H1 (cell line): ENCODE data around the gene KCNK15. TPM values are rescaled to one million over a fixed set of nuclear protein-coding genes. Genes with fewer than 3 reads are reported as not detected.

Source experiments
- GTF2F1 ChIP-seq: IDR thresholded peaks from 2 replicates; pipeline ENCODE4 v1.6.1; 2012; ENCODE audit warnings: low read depth, low read length, improper control_type of control experiment, borderline replicate concordance
- POU5F1 ChIP-seq: IDR thresholded peaks from 2 replicates; pipeline ENCODE4 v1.6.1; 2011; ENCODE audit warnings: low read depth, mild to moderate bottlenecking, low read length, moderate library complexity
- RAD21 ChIP-seq, 2 experiments: IDR thresholded peaks in 1 of 2; conservative IDR thresholded peaks in 1 of 2; 2 replicates each; pipeline ENCODE4 v1.6.1; 2011; ENCODE audit warnings: low read depth in 2 of 2, low read length in 2 of 2, improper control_type of control experiment in 1 of 2, inconsistent platforms in 1 of 2, mild to moderate bottlenecking in 1 of 2, moderate library complexity in 1 of 2
- RBBP5 ChIP-seq: IDR thresholded peaks from 2 replicates; pipeline ENCODE4 v1.7.1; 2012; ENCODE audit warnings: low read depth, mild to moderate bottlenecking, inconsistent platforms, low read length, moderate library complexity, borderline replicate concordance
- TAF1 ChIP-seq: IDR thresholded peaks from 2 replicates; pipeline ENCODE4 v1.6.1; 2011; ENCODE audit warnings: mild to moderate bottlenecking, low read depth, low read length
- polyA plus RNA-seq, 7 experiments: library from polyadenylated mRNA; depleted of rRNA in 3 of 7; stranded (reverse) in 5 of 7; unstranded in 2 of 7; fragments of >200 nt in 5 of 7; fragments of 200-250 nt in 2 of 7; gene quantifications; 1 replicate in 5 of 7; 2 replicates in 1 of 7; 4 replicates in 1 of 7; pipeline versions ENCODE4 v1.2.1 to v1.2.3, GENCODE V29; 2011 to 2013; ENCODE audit warnings: missing spikeins in 2 of 7, mixed read lengths in 2 of 7
- total RNA-seq: library from RNA; stranded (reverse); fragmentation: NEBNext Ultra II Directional; extraction: Animal tissue kit (Norgen Biotek cat#: 25700); gene quantifications from 2 replicates; pipeline ENCODE4 v1.2.1, GENCODE V29; 2021
- TF ChIP-seq, protein P1 (sequence below): fragments of 300-600 bp; sonication (generic); IDR thresholded peaks from 2 replicates; pipeline ENCODE4 v1.7.1; 2012; ENCODE audit warnings: low read length, moderate library complexity, mild to moderate bottlenecking, inconsistent platforms; ENCODE audit not compliant: insufficient replicate concordance
- TF ChIP-seq, protein P2 (sequence below): IDR thresholded peaks from 2 replicates; pipeline ENCODE4 v1.6.1; 2011; ENCODE audit warnings: low read depth, mild to moderate bottlenecking, low read length; ENCODE audit not compliant: insufficient read depth

KCNK15 gene
- total and polyA plus RNA-seq, 2 of the 8 experiments (the other 6 are each of a cell fraction or from before 2014, with no cell fraction given) = 0.24 to 0.33 TPM

DNA sequence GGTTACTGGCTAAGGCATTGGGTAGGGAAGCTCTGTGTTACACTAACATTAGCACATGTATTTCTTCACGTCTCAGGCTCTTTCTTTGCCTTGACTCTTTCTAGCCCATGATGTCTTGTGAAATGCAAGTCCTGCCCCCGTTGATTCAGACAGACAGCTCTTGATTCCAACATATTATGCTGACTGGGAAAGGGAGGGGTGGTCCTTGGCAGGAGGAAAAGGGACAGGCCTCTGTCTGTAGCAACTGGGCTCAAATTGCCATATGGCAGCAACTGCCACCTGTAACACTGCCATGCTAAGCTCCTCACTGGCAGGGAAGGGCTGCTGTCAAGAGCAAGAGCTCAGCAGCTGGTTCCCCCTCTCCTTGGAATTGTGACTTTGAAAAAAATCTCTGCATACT, 5.7 kb upstream of the KCNK15 start (continued):
- TF ChIP-seq, protein P1, sequence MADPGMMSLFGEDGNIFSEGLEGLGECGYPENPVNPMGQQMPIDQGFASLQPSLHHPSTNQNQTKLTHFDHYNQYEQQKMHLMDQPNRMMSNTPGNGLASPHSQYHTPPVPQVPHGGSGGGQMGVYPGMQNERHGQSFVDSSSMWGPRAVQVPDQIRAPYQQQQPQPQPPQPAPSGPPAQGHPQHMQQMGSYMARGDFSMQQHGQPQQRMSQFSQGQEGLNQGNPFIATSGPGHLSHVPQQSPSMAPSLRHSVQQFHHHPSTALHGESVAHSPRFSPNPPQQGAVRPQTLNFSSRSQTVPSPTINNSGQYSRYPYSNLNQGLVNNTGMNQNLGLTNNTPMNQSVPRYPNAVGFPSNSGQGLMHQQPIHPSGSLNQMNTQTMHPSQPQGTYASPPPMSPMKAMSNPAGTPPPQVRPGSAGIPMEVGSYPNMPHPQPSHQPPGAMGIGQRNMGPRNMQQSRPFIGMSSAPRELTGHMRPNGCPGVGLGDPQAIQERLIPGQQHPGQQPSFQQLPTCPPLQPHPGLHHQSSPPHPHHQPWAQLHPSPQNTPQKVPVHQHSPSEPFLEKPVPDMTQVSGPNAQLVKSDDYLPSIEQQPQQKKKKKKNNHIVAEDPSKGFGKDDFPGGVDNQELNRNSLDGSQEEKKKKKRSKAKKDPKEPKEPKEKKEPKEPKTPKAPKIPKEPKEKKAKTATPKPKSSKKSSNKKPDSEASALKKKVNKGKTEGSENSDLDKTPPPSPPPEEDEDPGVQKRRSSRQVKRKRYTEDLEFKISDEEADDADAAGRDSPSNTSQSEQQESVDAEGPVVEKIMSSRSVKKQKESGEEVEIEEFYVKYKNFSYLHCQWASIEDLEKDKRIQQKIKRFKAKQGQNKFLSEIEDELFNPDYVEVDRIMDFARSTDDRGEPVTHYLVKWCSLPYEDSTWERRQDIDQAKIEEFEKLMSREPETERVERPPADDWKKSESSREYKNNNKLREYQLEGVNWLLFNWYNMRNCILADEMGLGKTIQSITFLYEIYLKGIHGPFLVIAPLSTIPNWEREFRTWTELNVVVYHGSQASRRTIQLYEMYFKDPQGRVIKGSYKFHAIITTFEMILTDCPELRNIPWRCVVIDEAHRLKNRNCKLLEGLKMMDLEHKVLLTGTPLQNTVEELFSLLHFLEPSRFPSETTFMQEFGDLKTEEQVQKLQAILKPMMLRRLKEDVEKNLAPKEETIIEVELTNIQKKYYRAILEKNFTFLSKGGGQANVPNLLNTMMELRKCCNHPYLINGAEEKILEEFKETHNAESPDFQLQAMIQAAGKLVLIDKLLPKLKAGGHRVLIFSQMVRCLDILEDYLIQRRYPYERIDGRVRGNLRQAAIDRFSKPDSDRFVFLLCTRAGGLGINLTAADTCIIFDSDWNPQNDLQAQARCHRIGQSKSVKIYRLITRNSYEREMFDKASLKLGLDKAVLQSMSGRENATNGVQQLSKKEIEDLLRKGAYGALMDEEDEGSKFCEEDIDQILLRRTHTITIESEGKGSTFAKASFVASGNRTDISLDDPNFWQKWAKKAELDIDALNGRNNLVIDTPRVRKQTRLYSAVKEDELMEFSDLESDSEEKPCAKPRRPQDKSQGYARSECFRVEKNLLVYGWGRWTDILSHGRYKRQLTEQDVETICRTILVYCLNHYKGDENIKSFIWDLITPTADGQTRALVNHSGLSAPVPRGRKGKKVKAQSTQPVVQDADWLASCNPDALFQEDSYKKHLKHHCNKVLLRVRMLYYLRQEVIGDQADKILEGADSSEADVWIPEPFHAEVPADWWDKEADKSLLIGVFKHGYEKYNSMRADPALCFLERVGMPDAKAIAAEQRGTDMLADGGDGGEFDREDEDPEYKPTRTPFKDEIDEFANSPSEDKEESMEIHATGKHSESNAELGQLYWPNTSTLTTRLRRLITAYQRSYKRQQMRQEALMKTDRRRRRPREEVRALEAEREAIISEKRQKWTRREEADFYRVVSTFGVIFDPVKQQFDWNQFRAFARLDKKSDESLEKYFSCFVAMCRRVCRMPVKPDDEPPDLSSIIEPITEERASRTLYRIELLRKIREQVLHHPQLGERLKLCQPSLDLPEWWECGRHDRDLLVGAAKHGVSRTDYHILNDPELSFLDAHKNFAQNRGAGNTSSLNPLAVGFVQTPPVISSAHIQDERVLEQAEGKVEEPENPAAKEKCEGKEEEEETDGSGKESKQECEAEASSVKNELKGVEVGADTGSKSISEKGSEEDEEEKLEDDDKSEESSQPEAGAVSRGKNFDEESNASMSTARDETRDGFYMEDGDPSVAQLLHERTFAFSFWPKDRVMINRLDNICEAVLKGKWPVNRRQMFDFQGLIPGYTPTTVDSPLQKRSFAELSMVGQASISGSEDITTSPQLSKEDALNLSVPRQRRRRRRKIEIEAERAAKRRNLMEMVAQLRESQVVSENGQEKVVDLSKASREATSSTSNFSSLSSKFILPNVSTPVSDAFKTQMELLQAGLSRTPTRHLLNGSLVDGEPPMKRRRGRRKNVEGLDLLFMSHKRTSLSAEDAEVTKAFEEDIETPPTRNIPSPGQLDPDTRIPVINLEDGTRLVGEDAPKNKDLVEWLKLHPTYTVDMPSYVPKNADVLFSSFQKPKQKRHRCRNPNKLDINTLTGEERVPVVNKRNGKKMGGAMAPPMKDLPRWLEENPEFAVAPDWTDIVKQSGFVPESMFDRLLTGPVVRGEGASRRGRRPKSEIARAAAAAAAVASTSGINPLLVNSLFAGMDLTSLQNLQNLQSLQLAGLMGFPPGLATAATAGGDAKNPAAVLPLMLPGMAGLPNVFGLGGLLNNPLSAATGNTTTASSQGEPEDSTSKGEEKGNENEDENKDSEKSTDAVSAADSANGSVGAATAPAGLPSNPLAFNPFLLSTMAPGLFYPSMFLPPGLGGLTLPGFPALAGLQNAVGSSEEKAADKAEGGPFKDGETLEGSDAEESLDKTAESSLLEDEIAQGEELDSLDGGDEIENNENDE = no peak
- TF ChIP-seq TAF1 (no peak), POU5F1 (no peak), RAD21 (IDR thresholded peaks at IDR 0.05 in 1 of 2, conservative IDR thresholded peaks at IDR 0.05 in 1 of 2; ENCODE audit: low read depth in 2 of 2, low read length in 2 of 2) (no peak), RBBP5 (no peak), GTF2F1 (no peak)
- TF ChIP-seq, protein P2, sequence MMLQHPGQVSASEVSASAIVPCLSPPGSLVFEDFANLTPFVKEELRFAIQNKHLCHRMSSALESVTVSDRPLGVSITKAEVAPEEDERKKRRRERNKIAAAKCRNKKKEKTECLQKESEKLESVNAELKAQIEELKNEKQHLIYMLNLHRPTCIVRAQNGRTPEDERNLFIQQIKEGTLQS = no peak
